HG03432 (cell line): ENCODE results near the gene PRR5L.
"Not testable (repeated sequence)": the region's sequence is repeated elsewhere in the genome, so short reads cannot be mapped to it uniquely, and the experiment has no call there.

Experiments used
- ATAC-seq: cut with Tn5 transposase; IDR thresholded peaks from one replicate; pipeline ENCODE4 v1.9.1; 2021; ENCODE audit warnings: mild to moderate bottlenecking, moderate library complexity; ENCODE audit not compliant: unreplicated experiment

The PRR5L gene

GRCh38 chr11:36488096-36488495 lies 192.0 kb downstream of the PRR5L start:
- ATAC-seq, result peak; percentile 59

- no peak for ATAC-seq
Measured at GRCh38 chr11:36490026-36490806, 194.1 kb downstream of the PRR5L start.

- peak; percentile 60 for ATAC-seq
Measured at GRCh38 chr11:36492724-36493304, 196.7 kb downstream of the PRR5L start.

GRCh38 chr11:36493332-36493731 lies 197.2 kb downstream of the PRR5L start:
- ATAC-seq, result no peak

GRCh38 chr11:36498721-36499120 lies 202.6 kb downstream of the PRR5L start:
- ATAC-seq, result no peak

GRCh38 chr11:36499315-36499714 lies 203.2 kb downstream of the PRR5L start:
- ATAC-seq, result no peak

- ATAC-seq, result peak; percentile 100
Measured at GRCh38 chr11:36500315-36500721, 204.2 kb downstream of the PRR5L start.

- ATAC-seq, result no peak
Measured at GRCh38 chr11:36501236-36501635, 205.1 kb downstream of the PRR5L start.

- no peak for ATAC-seq
Measured at GRCh38 chr11:36507824-36508489, 211.9 kb downstream of the PRR5L start.

- no peak for ATAC-seq
Measured at GRCh38 chr11:36508743-36509142, 212.7 kb downstream of the PRR5L start.

GRCh38 chr11:36509201-36509639 lies 213.1 kb downstream of the PRR5L start:
- ATAC-seq, result peak; percentile 18

- peak; percentile 98 for ATAC-seq
Measured at GRCh38 chr11:36509694-36510593, 213.9 kb downstream of the PRR5L start, which contains the start of gene TRAF6. Gene TRAF6, minus strand, starts transcription at chr11:36510272. Its CDS starts 8,757 bp downstream, at chr11:36501515.

GRCh38 chr11:36510594-36510942 lies 214.5 kb downstream of the PRR5L start:
- no peak for ATAC-seq

GRCh38 chr11:36511062-36511461 lies 215.0 kb downstream of the PRR5L start:
- not testable (repeated sequence) for ATAC-seq

- ATAC-seq, result no peak
Measured at GRCh38 chr11:36512016-36512415, 215.9 kb downstream of the PRR5L start.

GRCh38 chr11:36513965-36514364 lies 217.9 kb downstream of the PRR5L start:
- no peak for ATAC-seq
